Thyroid gland (tissue), 4 donors: ENCODE measurements around the gene GPR158.

Experiments
- POLR2A ChIP-seq, 2 donors: fragments of 450-650 bp; IDR thresholded peaks; one replicate each; pipeline ENCODE4 v1.6.1; 2017; ENCODE audit warnings: antibody characterized with exemption in 2 of 2, mild to moderate bottlenecking in 2 of 2, moderate library complexity in 1 of 2
- TF ChIP-seq, protein P1 (sequence below), 6 experiments: fragments of 200-600 bp in 3 of 6; fragments of 450-650 bp in 3 of 6; sonication (generic) in 3 of 6; IDR thresholded peaks; one replicate each; pipeline ENCODE4 v1.5.1; 2016 to 2019; ENCODE audit warnings: antibody characterized with exemption in 6 of 6, mild to moderate bottlenecking in 2 of 6, inconsistent platforms in 1 of 6, moderate library complexity in 1 of 6

- TF ChIP-seq, protein P1, sequence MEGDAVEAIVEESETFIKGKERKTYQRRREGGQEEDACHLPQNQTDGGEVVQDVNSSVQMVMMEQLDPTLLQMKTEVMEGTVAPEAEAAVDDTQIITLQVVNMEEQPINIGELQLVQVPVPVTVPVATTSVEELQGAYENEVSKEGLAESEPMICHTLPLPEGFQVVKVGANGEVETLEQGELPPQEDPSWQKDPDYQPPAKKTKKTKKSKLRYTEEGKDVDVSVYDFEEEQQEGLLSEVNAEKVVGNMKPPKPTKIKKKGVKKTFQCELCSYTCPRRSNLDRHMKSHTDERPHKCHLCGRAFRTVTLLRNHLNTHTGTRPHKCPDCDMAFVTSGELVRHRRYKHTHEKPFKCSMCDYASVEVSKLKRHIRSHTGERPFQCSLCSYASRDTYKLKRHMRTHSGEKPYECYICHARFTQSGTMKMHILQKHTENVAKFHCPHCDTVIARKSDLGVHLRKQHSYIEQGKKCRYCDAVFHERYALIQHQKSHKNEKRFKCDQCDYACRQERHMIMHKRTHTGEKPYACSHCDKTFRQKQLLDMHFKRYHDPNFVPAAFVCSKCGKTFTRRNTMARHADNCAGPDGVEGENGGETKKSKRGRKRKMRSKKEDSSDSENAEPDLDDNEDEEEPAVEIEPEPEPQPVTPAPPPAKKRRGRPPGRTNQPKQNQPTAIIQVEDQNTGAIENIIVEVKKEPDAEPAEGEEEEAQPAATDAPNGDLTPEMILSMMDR (IDR thresholded peaks at IDR 0.05), result no peak
- TF ChIP-seq POLR2A (IDR thresholded peaks at IDR 0.05), result no peak
Measured at GRCh38 chr10:25130906-25131305, 43.9 kb upstream of the GPR158 start.
